Measurements from ENCODE around the gene TTC3.
"Not testable (repeated sequence)": the region's sequence is repeated elsewhere in the genome, so short reads cannot be mapped to it uniquely, and the experiment has no call there.

The TTC3 gene, protein sequence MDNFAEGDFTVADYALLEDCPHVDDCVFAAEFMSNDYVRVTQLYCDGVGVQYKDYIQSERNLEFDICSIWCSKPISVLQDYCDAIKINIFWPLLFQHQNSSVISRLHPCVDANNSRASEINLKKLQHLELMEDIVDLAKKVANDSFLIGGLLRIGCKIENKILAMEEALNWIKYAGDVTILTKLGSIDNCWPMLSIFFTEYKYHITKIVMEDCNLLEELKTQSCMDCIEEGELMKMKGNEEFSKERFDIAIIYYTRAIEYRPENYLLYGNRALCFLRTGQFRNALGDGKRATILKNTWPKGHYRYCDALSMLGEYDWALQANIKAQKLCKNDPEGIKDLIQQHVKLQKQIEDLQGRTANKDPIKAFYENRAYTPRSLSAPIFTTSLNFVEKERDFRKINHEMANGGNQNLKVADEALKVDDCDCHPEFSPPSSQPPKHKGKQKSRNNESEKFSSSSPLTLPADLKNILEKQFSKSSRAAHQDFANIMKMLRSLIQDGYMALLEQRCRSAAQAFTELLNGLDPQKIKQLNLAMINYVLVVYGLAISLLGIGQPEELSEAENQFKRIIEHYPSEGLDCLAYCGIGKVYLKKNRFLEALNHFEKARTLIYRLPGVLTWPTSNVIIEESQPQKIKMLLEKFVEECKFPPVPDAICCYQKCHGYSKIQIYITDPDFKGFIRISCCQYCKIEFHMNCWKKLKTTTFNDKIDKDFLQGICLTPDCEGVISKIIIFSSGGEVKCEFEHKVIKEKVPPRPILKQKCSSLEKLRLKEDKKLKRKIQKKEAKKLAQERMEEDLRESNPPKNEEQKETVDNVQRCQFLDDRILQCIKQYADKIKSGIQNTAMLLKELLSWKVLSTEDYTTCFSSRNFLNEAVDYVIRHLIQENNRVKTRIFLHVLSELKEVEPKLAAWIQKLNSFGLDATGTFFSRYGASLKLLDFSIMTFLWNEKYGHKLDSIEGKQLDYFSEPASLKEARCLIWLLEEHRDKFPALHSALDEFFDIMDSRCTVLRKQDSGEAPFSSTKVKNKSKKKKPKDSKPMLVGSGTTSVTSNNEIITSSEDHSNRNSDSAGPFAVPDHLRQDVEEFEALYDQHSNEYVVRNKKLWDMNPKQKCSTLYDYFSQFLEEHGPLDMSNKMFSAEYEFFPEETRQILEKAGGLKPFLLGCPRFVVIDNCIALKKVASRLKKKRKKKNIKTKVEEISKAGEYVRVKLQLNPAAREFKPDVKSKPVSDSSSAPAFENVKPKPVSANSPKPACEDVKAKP (N-terminal part only)

GRCh38 chr21:37072988-37073416 is at the start of gene TTC3, which contains the start of gene PIGP:
TSS of gene TTC3 (plus strand) at chr21:37073254. CDS start at chr21:37087258, 14,004 bp downstream.
TSS of gene PIGP (minus strand) at chr21:37073071. CDS start at chr21:37072515, 556 bp downstream.
- peak within 1 kb of the TSS; percentile 100 for H3K27ac ChIP-seq
- TF ChIP-seq CTCF (conservative IDR thresholded peaks at IDR 0.05): no peak

- TF ChIP-seq CTCF (conservative IDR thresholded peaks at IDR 0.05): no peak
- H3K27ac ChIP-seq: no peak overlapping the region
Observed at GRCh38 chr21:37026499-37026898, 46.6 kb upstream of the TTC3 start.

- H3K27ac ChIP-seq: no peak overlapping the region
- peak; percentile 70 for TF ChIP-seq CTCF (conservative IDR thresholded peaks at IDR 0.05)
Observed at GRCh38 chr21:37028570-37028969, 44.5 kb upstream of the TTC3 start.

DNA sequence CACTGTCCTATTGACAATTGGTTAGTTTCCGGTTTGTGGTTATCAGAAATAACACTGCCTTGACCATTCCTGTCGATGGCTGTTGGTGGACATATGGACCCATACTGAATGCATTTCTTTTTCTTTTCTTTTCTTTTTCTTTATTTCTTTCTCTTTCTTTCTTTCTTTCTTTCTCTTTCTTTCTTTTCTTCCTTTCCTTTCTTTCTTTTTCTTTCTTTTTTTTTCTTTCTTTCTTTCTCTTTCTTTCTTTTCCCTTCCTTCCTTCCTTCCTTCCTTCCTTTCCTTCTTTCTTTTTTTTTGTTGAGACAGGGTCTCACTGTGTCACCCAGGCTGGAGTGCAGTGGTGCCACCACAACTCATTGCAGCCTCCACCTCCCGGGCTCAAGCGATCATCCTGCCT is 42.2 kb upstream of the TTC3 start:
- no peak overlapping the region for H3K27ac ChIP-seq
- TF ChIP-seq CTCF (conservative IDR thresholded peaks at IDR 0.05): no peak

DNA sequence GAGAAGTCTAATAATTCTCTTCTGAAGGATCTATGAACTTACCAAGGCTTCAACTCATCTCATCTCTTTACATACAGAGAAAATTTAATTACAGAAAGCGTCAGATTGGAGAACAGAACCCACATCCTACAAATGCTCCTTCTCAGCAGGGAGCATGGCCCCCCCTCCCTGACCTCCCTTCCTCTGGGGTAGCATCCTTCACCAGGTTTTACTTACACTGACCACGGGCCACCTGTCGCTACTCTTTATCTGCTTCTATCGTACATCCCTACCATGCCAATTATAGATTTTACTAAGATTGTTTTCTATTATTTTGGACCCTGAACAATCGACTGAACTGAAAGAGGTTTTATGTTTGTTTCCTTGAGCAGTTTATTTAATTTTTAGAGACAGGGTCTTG is 40.8 kb upstream of the TTC3 start:
- no peak for TF ChIP-seq CTCF (conservative IDR thresholded peaks at IDR 0.05)
- H3K27ac ChIP-seq: no peak overlapping the region

- TF ChIP-seq CTCF (conservative IDR thresholded peaks at IDR 0.05): no peak
- H3K27ac ChIP-seq: no peak overlapping the region
Observed at GRCh38 chr21:37032877-37033471, 40.1 kb upstream of the TTC3 start.

- H3K27ac ChIP-seq: not testable (repeated sequence)
Observed at GRCh38 chr21:37034394-37034793, 38.7 kb upstream of the TTC3 start.
